Urinary bladder (tissue), 4 donors: ENCODE results near the gene GP1BA. TPM values are rescaled to one million over a fixed set of nuclear protein-coding genes. Genes with fewer than 3 reads are reported as not detected.

ENCODE experiments used
- DNase-seq: peaks from one replicate; pipeline ENCODE4 v3.0.0-alpha.2; 2015; ENCODE audit errors: extremely low spot score
- H3K27ac ChIP-seq: one replicate; pipeline ENCODE4 v1.5.1; 2013; ENCODE audit warnings: low read depth, mild to moderate bottlenecking, moderate library complexity
- H3K36me3 ChIP-seq: one replicate; pipeline ENCODE4 v1.6.1; 2013; ENCODE audit warnings: mild to moderate bottlenecking, moderate library complexity; ENCODE audit not compliant: insufficient read depth
- H3K4me1 ChIP-seq: one replicate; pipeline ENCODE4 v1.6.1; 2013; ENCODE audit warnings: mild to moderate bottlenecking, moderate library complexity; ENCODE audit not compliant: insufficient read depth
- H3K4me3 ChIP-seq: one replicate; pipeline ENCODE4 v1.5.1; 2013; ENCODE audit warnings: low read depth, low read length
- WGBS: extraction: QIAGEN DNeasy Blood & Tissue Kit; methylation state at CpG from one replicate; pipeline ENCODE4 v1.1.7; 2013; 5-methylcytosine and 5-hydroxymethylcytosine counted together
- polyA plus RNA-seq: library from polyadenylated mRNA; stranded (reverse); fragments of 200-250 nt; gene quantifications from one replicate; pipeline ENCODE4 v1.2.3, GENCODE V29; 2013
- small RNA-seq: library from RNA; depleted of rRNA; stranded (forward); fragments of <200 nt; gene quantifications from one replicate; pipeline ENCODE3, GENCODE V24; 2014
- total RNA-seq: library from RNA; depleted of rRNA; stranded (reverse); fragments of >200 nt; gene quantifications from one replicate; pipeline ENCODE4 v1.2.3, GENCODE V29; 2014
- donor health status: healthy with polysubstance abuse.
- donor health status: healthy.

Gene GP1BA
- total and polyA plus RNA-seq, 2 donors, result 0.04 TPM; not detected in 1

DNA sequence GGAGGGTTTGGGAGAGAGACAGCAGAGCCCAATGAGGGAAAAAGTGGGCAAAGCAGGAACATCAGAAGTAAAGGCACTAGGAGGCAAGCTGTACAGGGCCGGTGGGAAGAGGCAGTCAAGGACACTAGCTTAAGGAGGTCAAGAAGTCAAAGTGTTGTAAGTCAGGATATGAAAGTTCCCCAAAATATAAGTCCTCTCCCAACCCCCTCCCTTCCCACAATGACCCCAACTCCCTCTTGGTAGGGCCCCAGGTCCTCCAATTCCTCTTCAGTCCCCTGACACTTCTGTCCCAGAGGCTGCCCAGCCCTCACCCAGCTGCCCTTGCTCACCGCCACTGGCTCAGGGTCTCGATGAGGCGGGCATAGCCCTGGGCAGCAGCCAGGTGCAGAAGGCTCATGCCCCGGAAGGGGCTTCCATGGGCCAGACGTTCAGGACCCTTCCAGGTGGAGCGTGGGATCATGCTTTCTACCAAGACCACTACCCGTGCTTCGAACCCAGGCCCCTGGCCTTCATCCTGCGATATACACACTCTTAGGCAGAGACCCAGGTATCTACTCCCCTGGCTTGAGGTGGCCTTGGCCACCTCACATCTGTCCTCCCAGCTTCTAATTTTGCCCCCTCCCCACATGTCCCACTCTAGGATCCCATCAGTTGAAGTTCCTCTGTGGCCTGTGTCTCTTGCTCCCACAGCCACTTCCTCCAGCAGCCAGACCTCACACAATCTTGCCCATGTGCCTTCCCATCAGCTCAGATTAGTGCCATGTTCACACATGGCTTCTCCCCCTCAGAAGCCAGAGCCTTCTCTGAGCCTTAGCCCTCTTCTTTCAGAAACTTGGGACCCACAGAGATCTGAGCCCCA, 41.4 kb downstream of the GP1BA start:
- no peak overlapping the region for H3K4me3 ChIP-seq
- WGBS, result 90% methylated on average over 10 of the region's 10 CpGs
- no peak for DNase-seq
- H3K36me3 ChIP-seq, result peaks cover 2% of the 10 kb centered on the region
- H3K27ac ChIP-seq, result no peak overlapping the region
- H3K4me1 ChIP-seq, result no peaks in the 10 kb centered on the region

- peaks cover 2% of the 10 kb centered on the region for H3K36me3 ChIP-seq
- WGBS, result 87% methylated on average over 9 of the region's 9 CpGs
- no peak overlapping the region for H3K27ac ChIP-seq
- DNase-seq, result no peak
- no peaks in the 10 kb centered on the region for H3K4me1 ChIP-seq
- H3K4me3 ChIP-seq, result no peak overlapping the region
These were observed 42.1 kb downstream of the GP1BA start for GRCh38 chr17:4974115-4974670.

GRCh38 chr17:4978726-4979125, 46.6 kb downstream of the GP1BA start:
- Histone ChIP-seq H3K4me3 (no peak overlapping the region), H3K27ac (no peak overlapping the region), H3K4me1 (no peaks in the 10 kb centered on the region), H3K36me3 (peaks cover 2% of the 10 kb centered on the region)
- no peak for DNase-seq

GRCh38 chr17:4980644-4981216, 48.7 kb downstream of the GP1BA start:
- Histone ChIP-seq H3K4me1 (no peaks in the 10 kb centered on the region), H3K36me3 (peaks cover 2% of the 10 kb centered on the region), H3K27ac (no peak overlapping the region), H3K4me3 (no peak overlapping the region)
- WGBS, result 42% methylated on average over 6 of the region's 6 CpGs
- no peak for DNase-seq

DNA sequence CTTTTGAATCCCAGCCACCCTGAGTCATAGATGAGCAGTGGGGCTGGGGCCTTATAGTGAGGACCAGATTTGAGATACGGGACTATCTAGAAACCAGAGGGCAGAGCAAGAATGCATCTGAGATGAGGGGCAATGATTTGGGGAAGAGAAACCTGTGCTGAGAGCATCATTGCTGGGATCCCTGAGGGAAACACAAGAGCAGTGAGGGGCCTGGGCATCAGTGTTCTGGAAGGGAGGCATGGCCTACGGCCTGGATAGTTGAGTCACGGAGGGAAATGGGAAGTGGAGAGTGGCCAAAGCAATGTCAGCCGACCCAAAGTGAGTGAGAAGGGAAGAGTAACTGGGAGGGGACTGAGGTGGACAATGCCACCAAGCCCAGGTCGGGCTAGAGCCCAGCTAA, 50.2 kb downstream of the GP1BA start:
- H3K4me1 ChIP-seq, result peaks cover 2% of the 10 kb centered on the region
- H3K27ac ChIP-seq, result no peak overlapping the region
- no peak overlapping the region for H3K4me3 ChIP-seq
- H3K36me3 ChIP-seq, result peaks cover 2% of the 10 kb centered on the region
- DNase-seq, result no peak
- WGBS, result 56% methylated on average over 5 of the region's 5 CpGs

Small RNA genes lying within 50 kb of the gene (small RNA-seq; reads per million reads assigned to genes)
- gene MIR6864 (not detected), gene MIR6865 (not detected)

Other genes with a start within 250 kb of the GP1BA start
- gene PELP1, start 228.1 kb upstream of the GP1BA start, total RNA-seq, result 36.4 TPM
- 29.5 TPM for gene PELP1, start 228.1 kb upstream of the GP1BA start, polyA plus RNA-seq
- gene ARRB2, start 221.6 kb upstream of the GP1BA start, total RNA-seq, result 8.5 TPM
- gene ARRB2, start 221.6 kb upstream of the GP1BA start, polyA plus RNA-seq, result 26.3 TPM
- gene MED11, start 200.8 kb upstream of the GP1BA start, total RNA-seq, result 13.1 TPM
- 31.7 TPM for gene MED11, start 200.8 kb upstream of the GP1BA start, polyA plus RNA-seq
- gene ZMYND15, start 192.4 kb upstream of the GP1BA start, total RNA-seq, result 0.42 TPM
- gene ZMYND15, start 192.4 kb upstream of the GP1BA start, polyA plus RNA-seq, result 0.60 TPM
- gene CXCL16, start 192.3 kb upstream of the GP1BA start, total RNA-seq, result 3.2 TPM
- gene CXCL16, start 192.3 kb upstream of the GP1BA start, polyA plus RNA-seq, result 14.3 TPM
- not detected for gene TM4SF5, start 160.4 kb upstream of the GP1BA start, total RNA-seq
- gene TM4SF5, start 160.4 kb upstream of the GP1BA start, polyA plus RNA-seq, result 0.18 TPM
- gene VMO1, start 145.9 kb upstream of the GP1BA start, total RNA-seq, result 0.95 TPM
- gene VMO1, start 145.9 kb upstream of the GP1BA start, polyA plus RNA-seq, result 2.4 TPM
- gene GLTPD2, start 143.3 kb upstream of the GP1BA start, total RNA-seq, result not detected
- gene GLTPD2, start 143.3 kb upstream of the GP1BA start, polyA plus RNA-seq, result 0.10 TPM
- 60.5 TPM for gene PSMB6, start 136.1 kb upstream of the GP1BA start, total RNA-seq
- 214 TPM for gene PSMB6, start 136.1 kb upstream of the GP1BA start, polyA plus RNA-seq
- gene PLD2, start 125.1 kb upstream of the GP1BA start, total RNA-seq, result 23.6 TPM
- gene PLD2, start 125.1 kb upstream of the GP1BA start, polyA plus RNA-seq, result 21.7 TPM
- 29.9 TPM for gene MINK1, start 98.9 kb upstream of the GP1BA start, total RNA-seq
- 45.2 TPM for gene MINK1, start 98.9 kb upstream of the GP1BA start, polyA plus RNA-seq
- gene C17orf107, start 32.7 kb upstream of the GP1BA start, total RNA-seq, result 7.7 TPM
- gene C17orf107, start 32.7 kb upstream of the GP1BA start, polyA plus RNA-seq, result 1.7 TPM
- 0.79 TPM for gene CHRNE, start 29.2 kb upstream of the GP1BA start, total RNA-seq
- gene CHRNE, start 29.2 kb upstream of the GP1BA start, polyA plus RNA-seq, result 0.79 TPM
- gene SLC25A11, start 7.8 kb downstream of the GP1BA start, total RNA-seq, result 27.7 TPM
- 73.5 TPM for gene SLC25A11, start 7.8 kb downstream of the GP1BA start, polyA plus RNA-seq
- gene RNF167, start 8.0 kb downstream of the GP1BA start, total RNA-seq, result 15.3 TPM
- 119 TPM for gene RNF167, start 8.0 kb downstream of the GP1BA start, polyA plus RNA-seq
- 205 TPM for gene PFN1, start 16.3 kb downstream of the GP1BA start, total RNA-seq
- 1,651 TPM for gene PFN1, start 16.3 kb downstream of the GP1BA start, polyA plus RNA-seq
- 31.5 TPM for gene ENO3, start 18.8 kb downstream of the GP1BA start, total RNA-seq
- gene ENO3, start 18.8 kb downstream of the GP1BA start, polyA plus RNA-seq, result 6.3 TPM
- 35.2 TPM for gene SPAG7, start 35.5 kb downstream of the GP1BA start, total RNA-seq
- gene SPAG7, start 35.5 kb downstream of the GP1BA start, polyA plus RNA-seq, result 83.2 TPM
- gene CAMTA2, start 55.4 kb downstream of the GP1BA start, total RNA-seq, result 5.7 TPM
- 46.1 TPM for gene CAMTA2, start 55.4 kb downstream of the GP1BA start, polyA plus RNA-seq
- 0.42 TPM for gene INCA1, start 65.2 kb downstream of the GP1BA start, total RNA-seq
- 1.3 TPM for gene INCA1, start 65.2 kb downstream of the GP1BA start, polyA plus RNA-seq
- gene KIF1C, start 65.7 kb downstream of the GP1BA start, total RNA-seq, result 26.9 TPM
- gene KIF1C, start 65.7 kb downstream of the GP1BA start, polyA plus RNA-seq, result 89.4 TPM
- 0.58 TPM for gene SLC52A1, start 103.1 kb downstream of the GP1BA start, total RNA-seq
- gene SLC52A1, start 103.1 kb downstream of the GP1BA start, polyA plus RNA-seq, result 0.35 TPM
- 9.2 TPM for gene ZFP3, start 146.2 kb downstream of the GP1BA start, total RNA-seq
- 3.9 TPM for gene ZFP3, start 146.2 kb downstream of the GP1BA start, polyA plus RNA-seq
- gene ZNF232, start 179.6 kb downstream of the GP1BA start, total RNA-seq, result 9.1 TPM
- gene ZNF232, start 179.6 kb downstream of the GP1BA start, polyA plus RNA-seq, result 9.0 TPM
- 0.85 TPM for gene USP6, start 183.8 kb downstream of the GP1BA start, total RNA-seq
- gene USP6, start 183.8 kb downstream of the GP1BA start, polyA plus RNA-seq, result 0.03 TPM